HG03565 (cell line): ENCODE results near the gene SETD4.
A peak's percentile ranks its signal among the peaks of the same experiment; 100 is the strongest.
"Not testable (repeated sequence)": the region's sequence is repeated elsewhere in the genome, so short reads cannot be mapped to it uniquely, and the experiment has no call there.

Experiments
- ATAC-seq: cut with Tn5 transposase; IDR thresholded peaks from one replicate; pipeline ENCODE4 v1.9.1; 2021; ENCODE audit warnings: mild to moderate bottlenecking, moderate library complexity; ENCODE audit not compliant: unreplicated experiment

Gene SETD4

GRCh38 chr21:36079010-36079649 lies 18.8 kb upstream of the SETD4 start:
- no peak for ATAC-seq

- no peak for ATAC-seq
Observed at GRCh38 chr21:36077758-36078157, 17.4 kb upstream of the SETD4 start.

DNA sequence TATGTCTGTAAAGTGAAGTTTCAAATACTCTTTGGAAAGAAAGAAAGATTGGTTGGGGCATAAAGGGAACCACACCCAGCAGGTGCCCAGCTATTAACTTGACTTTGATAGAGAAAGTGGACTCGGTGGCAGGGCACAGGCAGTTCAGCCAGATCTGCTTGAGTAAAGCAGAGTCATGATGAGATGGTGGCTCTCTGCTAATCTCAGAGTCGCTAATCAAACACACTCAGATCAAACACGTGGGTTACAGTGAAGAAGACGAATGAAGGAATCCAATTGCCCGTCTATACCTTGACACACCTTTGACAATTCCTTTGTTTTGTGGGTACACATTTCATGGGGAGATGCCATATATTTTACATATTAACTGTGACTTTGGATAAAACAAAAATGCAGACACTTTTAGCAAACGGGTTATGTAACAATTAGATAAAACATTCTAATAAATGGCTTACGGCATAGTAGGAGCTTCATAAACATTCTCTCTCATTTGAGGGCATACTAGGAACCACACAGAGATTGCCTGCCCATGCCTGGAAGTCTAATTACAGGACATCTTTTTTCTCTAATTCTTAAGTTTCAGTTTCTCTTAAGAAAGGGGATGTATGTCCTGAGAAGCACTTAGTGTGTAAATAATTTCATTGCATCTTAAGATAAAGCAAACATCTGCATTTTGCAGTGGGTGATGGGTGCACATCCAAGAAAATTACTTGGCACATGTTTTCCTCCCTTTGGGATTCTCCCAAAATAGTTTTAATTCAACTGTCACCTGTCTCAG lies 16.7 kb upstream of the SETD4 start:
- ATAC-seq = no peak

DNA sequence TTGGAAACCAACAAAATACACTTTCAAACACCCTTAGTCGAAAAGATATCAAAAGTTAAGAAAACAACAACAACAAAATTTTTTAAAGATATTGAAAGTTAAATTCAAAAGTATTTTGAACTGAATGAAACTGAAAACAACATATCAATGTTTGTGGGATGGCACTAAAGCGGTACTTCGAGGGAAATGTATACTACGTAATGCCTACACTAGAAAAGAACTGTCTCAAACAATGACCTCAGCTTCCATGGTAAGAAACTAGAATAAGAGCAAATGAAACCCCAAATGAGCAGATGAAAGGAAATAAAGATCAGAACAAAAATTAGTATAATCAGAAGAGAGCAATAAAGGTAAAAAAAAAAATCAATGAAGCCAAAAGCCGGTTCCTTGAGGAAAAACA lies 15.6 kb upstream of the SETD4 start:
- ATAC-seq = no peak

- ATAC-seq = no peak
Observed at GRCh38 chr21:36075171-36075570, 14.8 kb upstream of the SETD4 start.

DNA sequence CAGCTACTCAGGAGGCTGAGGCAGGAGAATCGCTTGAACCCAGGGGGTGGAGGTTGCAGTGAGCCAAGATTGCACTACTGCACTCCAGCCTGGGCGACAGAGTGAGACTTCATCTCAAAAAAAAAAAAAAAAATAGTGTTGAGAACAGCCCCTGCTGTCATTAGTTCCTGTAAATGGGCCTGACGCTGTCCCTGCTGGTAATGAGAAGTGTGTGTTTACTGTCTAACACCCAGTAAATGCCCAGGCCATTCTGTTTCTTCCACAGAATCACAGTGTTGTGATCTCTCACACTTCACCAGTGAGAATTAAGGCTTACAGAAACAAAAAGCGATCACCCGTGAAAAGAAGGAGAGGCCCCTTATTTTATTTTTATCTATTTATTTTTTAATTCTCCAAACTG lies 13.6 kb upstream of the SETD4 start:
- not testable (repeated sequence) for ATAC-seq

GRCh38 chr21:36073181-36073580 lies 12.9 kb upstream of the SETD4 start:
- ATAC-seq = no peak

- ATAC-seq = no peak
Observed at GRCh38 chr21:36072453-36073162, 12.3 kb upstream of the SETD4 start.

DNA sequence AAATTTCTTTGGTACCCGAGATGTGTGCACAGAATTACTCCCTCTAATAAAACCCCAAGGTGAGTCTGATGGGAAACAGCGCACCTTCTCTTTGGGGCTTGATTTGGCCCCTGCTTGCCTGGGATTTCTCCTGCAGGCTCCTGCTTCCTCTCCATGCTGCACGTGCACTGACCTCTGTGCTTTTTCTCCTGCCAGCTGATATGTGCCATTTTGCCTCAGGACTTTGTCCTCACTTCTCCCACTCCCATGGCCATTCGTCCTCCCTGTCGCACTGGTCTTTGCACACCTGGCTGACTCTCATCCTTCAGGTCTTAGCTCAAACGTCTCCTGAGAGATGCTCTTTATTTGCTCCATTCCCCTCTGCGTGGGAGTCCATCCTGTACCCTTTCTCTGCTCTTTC lies 10.7 kb upstream of the SETD4 start:
- ATAC-seq = no peak

DNA sequence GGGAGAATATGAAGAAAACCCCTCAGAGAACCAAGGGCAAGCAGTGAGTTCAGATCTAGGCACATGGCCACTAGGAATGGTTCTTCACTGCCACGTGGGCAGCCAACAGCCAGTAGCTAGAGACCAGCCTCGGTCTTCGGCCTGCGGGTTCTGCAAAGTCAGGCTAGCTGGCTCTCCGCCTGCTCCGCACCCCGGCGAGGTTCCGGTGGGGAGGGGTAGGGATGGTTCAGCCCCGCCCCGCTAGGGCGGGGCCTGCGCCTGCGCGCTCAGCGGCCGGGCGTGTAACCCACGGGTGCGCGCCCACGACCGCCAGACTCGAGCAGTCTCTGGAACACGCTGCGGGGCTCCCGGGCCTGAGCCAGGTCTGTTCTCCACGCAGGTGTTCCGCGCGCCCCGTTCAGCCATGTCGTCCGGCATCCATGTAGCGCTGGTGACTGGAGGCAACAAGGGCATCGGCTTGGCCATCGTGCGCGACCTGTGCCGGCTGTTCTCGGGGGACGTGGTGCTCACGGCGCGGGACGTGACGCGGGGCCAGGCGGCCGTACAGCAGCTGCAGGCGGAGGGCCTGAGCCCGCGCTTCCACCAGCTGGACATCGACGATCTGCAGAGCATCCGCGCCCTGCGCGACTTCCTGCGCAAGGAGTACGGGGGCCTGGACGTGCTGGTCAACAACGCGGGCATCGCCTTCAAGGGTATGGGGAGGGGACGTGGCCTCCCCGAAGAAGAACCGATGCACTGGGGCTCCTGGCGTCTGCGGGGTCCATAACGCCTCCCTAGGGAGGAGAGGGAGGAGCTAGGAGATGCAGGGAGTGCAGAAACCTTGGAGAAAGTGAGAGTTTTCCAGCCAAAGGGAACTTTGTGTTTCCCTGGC lies 9.6 kb upstream of the SETD4 start, which contains the start of gene CBR1:
CBR1 (plus strand) TSS at position 312 of the 871 bp plus-strand sequence; CDS start at position 404, 92 bp downstream.
- ATAC-seq = peak; percentile 94

GRCh38 chr21:36068748-36069398 lies 8.5 kb upstream of the SETD4 start:
- ATAC-seq = no peak

- no peak for ATAC-seq
Observed at GRCh38 chr21:36065497-36066036, 5.2 kb upstream of the SETD4 start.

DNA sequence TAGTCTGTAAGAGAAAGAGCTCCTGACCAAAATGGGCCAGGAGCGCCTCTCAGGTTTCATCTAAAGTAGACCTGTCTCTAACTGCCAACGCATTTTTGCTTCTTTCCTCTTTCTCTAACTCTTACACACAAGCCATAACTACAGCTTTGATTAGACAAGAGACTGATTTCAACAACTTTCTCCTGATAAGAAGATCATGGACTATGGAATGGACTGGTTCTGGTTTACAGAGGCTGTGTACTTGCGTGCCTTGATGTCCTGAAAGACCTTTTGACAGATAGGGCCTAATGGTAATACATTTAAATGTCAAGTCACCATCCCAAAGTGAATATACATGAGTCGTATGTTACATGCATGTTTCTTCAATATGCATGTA lies 3.7 kb upstream of the SETD4 start:
- ATAC-seq = no peak

DNA sequence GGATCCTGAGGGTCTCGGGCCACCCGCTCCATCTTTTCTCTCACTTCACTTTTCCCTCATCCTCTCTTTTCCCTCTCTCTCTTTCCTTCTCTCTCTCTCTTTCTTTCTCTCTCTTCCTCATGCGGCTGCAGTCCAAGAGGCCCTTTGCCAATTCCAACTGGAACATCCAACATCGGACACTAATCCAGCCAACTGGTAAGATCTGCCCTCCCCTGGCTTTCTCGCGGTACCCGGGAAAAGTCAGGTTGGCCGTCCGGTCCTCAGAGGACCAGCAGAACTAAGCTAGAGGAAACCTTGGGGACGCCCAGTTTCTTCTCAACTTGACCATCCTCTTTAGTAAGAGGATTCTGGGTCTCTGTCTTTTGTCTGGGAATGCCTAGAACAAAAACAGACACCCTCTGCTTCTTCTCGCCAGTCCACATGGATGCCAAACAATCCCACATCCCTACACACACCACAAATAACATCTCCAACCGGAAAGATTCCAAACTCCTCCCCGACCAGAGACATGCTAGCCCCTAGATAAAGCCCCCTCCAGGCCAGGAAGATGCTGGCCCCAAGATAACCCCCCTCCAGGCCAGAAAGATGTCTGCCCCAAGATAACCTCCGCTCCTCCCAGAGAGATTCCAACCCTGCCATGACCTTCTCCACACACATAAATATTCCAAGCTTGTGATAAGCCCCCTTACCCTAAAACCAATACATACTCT lies 3.2 kb upstream of the SETD4 start:
- no peak for ATAC-seq

DNA sequence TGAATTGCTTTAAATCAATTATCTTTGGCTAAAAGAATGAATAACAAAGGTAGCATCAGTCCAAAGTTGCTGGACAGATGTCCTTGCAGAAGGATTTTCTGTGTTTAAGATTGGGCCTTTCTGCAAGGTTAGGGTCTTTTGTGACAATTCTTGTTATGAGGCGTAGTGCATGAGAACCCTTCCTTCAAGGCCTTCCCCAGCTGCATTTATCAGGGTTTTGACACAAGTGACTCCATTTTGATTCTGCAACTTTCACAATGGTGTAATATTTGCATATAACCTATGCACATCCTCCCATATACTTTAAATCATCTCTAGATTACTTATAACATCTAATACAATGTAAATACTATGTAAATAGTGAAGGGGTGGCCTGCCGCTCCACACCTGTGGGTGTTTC lies 1.1 kb upstream of the SETD4 start:
- ATAC-seq = no peak

- ATAC-seq = peak; percentile 25
Observed at GRCh38 chr21:36059823-36060158, 535 bp downstream of the SETD4 start.

- no peak for ATAC-seq
Observed at GRCh38 chr21:36055551-36055950, 4.8 kb downstream of the SETD4 start.

DNA sequence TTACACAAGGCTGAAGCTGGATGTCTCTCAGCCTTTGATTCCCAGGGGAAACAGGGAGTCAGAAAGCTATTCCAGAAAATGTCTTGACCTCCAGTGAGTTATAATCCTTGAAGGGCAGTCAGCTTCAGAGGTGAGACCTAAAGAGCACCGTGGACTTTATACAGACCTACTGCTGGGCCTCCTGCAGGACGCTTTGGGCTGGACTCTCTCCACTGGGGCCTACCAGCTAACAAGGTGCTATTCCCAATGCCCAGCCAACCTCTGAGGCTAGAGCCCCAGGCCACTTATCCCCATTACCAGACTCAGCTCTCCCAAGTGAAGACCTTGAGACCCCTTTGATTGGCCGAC lies 6.6 kb downstream of the SETD4 start:
- ATAC-seq = no peak

GRCh38 chr21:36052860-36053714 lies 7.2 kb downstream of the SETD4 start:
- no peak for ATAC-seq
